T follicular helper cell (primary cell): ENCODE data around the gene PTTG1.
A peak's percentile ranks its signal among the peaks of the same experiment; 100 is the strongest.

Experiments used
- DNase-seq: peaks from one replicate; pipeline ENCODE4 v3.0.0-alpha.2; 2020; ENCODE audit warnings: low read depth
- total RNA-seq, 2 experiments: gene quantifications; one replicate each; lab custom pipeline; 2026; lab: John Stamatoyannopoulos, UW

PTTG1 gene
- total RNA-seq = 6.1 to 13.6 reads per million in 2 experiments

DNA sequence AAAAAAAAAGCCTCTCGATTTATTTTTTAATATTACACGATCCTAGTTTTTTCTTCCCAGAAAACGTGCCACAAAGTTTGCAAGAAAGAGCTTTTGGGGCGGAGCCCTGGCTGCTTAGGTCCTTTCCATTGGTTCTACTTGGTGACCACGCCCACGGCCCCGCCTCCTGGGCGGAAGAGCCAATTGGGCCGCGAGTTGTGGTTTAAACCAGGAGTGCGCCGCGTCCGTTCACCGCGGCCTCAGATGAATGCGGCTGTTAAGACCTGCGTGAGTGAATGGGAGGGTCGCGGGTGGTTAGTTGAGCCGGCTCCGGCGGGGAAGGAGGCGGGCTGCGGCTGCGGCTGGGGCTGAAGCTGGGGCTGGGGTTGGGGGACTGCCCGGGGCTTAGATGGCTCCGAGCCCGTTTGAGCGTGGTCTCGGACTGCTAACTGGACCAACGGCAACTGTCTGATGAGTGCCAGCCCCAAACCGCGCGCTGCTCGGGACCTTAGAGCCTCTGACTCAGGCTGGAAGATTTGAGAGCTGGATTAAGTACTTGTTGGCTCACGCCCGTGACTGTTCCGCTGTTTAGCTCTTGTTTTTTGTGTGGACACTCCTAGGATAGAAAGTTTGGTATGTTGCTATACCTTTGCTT, at the start of gene PTTG1:
Gene PTTG1 (plus strand): TSS at position 231 of the 634 bp plus-strand sequence. CDS start 458 bp downstream, outside the sequence.
- peak; percentile 84 for DNase-seq

DNA sequence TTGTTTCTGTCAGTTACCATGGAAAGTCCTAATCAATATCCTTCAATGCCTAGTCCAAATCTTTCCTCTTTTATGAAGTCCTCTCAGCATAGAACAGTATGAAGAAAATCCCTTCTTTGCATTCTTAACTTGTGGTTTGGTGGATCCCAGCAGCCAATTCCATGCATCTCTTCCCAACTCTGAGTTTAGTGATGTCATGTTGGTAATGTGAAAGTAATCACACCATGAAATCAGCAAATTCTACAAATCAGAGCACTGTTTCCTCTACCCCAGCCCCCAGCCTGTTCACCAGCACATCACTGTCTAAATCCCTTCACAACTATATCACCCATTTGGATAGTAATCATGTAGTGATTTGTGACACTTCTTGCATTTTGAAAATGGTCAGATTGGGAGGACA, 46.5 kb upstream of the PTTG1 start:
- DNase-seq = no peak

DNA sequence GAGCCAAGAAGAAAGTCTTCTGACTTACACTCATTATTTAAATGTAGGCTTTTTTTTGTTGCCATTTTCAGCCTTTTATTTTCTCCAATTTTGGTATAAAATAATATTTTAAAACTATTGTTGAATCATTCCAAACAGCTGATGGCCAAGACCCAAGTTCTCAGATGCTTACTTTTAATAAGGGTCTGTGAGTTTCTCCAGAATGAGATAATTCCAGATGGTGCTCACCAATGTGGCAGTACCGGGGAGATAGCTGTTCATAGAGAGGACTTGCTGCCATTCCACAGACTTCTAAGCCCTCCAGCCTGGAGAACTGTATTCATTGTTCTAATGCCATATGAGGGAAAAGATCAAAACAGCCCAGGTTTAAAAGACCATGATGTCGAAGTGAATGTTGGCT, 46.0 kb upstream of the PTTG1 start:
- DNase-seq = no peak

DNA sequence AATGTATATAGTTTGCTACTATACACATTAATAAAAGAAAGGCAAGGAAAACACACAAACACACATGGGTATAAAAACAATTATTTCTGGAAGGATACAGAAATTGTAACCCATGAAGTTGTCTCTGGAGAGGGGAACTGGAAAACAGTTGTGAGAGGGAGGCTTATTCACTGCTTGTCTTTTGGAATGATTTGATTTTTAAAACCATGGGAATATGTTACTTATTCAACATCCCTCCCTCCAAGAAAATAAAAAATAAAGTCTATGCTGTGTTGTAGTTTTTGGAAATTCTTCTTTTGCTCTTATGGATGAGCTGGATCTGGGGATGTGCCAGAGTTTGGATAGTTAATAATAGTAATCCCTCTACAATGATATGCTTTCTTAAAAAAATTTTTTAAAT, 45.2 kb upstream of the PTTG1 start:
- DNase-seq = no peak

DNA sequence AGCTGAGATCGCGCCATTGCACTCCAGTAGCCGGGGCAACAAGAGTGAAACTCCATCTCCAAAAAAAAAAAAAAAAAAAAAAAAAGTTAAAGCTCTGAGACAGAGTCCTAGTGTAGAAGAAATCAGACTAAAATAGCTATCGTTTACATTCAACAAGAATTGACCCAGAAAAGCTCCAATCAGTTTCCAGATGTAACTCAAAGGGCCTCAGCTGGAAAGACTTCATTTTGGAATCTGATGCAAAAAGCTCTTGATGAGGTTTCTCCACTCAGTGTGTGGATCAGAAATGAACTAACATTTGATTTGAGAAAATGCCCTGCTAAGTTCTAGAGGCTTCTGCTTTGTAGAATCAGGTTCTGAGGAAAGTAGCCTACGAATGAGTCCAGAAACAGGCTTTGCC, 44.0 kb upstream of the PTTG1 start:
- no peak for DNase-seq

DNA sequence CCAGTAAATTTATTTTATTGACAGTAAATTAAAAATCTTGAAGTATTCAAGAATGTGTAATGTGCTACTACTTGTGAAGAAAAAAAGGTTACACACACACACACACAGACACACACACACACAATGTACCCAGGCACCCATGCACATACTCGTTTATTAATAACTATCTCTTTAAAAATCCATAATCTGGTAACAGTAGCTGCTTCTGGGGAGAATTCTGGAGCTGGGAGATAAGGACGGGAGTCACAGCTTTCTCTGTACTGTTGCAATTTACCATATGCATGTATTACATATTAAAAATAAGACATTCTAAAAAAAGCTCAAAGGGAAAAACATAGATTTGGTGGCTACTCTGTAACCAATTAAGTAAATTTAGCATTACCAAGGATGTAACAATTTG, 43.3 kb upstream of the PTTG1 start:
- no peak for DNase-seq

DNA sequence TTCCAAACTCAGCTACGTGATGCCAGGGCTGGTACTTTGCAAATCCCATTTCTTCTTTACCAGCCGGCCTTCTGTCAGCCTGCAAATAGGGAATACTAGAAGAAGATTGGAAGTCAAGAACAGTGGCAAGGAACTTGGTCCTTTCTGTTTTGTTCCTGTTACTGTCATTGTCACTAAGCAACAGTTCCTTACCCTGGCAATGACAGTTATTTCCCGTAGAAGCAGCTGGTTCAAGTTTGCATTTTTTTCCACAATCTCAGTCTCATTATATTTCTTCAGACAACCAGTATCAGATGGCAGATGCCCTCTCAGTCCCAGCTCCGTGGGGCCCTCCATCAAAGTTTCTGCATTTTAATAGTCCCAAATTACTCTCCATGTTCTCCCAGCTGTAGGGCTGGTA, 42.1 kb upstream of the PTTG1 start:
- no peak for DNase-seq

DNA sequence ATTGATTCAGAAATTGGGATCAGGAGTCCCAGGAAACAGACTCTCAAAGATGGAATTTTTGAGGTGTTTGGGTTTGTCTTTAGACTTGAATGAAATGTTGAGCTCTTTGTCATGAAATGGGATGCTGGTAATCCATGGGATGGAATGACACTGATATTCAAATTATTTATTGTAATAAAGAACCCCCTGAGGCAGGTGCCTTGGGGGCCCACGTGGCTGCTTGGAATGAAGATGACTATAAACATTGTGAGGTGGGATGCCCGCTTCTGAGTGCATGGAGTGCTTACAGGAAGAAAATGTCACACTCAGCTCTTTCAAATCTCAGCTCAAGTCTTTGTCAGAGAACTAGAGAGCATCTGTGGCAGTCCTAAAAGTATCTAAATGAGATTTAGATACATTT, 41.6 kb upstream of the PTTG1 start:
- no peak for DNase-seq

DNA sequence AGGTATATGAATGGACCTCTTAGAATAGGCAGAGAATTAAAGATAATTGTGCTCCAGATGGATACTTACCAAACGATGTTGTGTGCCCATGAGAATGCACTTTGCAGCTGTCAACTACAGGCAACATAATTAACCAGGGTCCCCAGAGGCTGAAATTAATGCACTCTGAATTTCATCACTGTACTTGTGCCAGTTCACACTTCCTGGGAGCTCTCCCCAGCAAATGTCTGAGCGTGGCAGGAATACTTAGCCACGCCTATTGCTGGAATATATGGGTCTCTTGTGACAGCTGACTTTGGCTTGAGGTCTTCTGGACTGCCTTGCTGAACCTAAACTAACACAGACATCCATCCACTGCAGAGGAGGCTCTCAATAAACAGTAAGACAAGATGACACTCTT, 39.3 kb upstream of the PTTG1 start:
- no peak for DNase-seq

DNA sequence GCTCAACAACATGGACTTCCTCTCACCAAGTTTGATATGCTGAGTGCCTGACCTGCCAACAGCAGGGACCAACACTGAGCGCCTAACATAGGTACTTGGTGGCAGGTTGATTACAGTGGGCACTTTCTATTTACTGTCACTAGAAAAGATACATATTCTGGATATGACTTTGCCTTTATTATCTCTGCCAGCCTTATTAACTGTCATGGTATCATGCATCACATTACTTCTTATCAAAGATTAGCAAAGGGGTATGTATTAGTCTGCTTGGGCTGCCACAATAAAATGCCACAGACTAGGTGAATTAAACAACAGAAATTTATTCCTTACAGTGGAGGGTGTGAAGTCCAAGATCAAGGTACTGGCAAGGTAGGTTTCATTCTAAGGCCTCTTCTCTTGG, 37.0 kb upstream of the PTTG1 start:
- DNase-seq = no peak

DNA sequence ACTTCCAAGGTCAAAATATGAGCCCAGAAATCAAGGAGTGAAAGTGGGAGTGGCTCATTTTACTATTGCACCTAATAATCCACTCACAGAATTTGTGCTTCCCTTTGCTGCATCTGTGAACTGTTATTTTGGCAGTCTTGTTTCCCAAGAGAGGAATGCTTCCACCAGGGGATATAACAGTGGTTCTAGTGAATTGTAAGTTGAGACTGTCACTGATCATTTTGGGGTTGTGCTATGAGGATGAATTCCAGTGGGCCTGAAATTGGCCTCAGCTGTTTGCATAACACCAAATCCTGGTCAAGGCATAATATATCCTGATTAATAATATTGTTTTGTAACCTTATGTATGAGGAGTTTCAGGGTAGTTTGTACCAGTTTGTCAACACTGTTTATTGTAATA, 36.2 kb upstream of the PTTG1 start:
- no peak for DNase-seq

DNA sequence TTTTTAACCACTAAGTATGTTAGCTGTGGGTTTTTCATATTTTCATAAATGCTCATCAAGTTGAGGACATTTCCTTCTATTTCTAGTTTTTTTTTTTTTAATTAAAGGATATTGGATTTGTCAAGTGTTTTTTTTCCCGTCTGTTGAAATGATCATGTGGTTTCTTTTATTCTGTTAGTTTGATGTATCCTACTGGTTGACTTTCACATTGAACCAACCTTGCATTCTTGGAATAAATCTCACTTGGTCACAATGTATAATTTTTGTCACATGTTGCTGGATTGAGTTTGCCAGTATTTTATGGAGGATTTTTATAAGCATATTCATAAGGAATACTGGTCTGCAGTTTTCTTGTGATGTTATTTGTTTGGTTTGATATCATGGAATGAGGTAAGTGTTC, 34.2 kb upstream of the PTTG1 start:
- DNase-seq = no peak

DNA sequence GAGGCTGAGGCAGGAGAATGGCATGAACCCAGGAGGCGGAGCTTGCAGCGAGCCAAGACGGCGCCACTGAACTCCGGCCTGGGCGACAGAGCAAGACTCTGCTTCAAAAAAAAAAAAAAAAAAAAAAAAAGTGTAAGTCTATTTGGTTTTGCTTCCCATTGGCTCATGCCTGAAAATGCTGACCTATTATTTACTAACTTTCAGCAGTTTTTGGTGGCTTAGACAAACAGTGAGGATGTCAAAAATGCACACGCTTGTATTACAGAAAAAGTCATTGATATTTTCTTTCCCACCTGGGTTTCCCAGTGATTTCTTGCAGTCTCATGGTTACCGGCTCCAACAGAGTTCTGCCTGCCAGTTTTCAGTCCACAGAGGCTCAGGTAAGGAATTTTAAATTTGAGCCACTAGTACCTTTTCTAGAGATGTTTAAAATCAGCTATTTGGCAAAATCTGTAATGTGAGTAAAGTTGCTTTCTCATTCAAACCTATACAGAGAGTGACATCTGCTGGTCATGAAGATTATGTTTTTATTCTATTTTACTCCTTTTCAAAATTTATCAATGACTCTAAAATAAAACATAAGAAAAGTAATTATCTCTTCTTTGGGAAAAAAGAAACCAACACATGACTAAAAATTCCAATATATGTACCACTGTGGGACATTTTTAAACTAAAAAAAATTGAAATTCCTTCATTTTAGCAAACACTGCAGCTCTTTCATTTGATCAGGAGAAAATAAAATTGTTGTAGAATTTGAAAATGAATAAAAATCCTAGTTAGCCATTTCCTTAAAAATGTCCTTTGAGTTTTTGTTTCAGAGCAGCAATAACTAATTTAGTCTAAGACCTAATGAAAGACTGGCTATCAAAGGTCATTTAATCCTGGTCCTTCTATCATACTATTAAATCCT, 30.6 kb upstream of the PTTG1 start:
- no peak for DNase-seq

DNA sequence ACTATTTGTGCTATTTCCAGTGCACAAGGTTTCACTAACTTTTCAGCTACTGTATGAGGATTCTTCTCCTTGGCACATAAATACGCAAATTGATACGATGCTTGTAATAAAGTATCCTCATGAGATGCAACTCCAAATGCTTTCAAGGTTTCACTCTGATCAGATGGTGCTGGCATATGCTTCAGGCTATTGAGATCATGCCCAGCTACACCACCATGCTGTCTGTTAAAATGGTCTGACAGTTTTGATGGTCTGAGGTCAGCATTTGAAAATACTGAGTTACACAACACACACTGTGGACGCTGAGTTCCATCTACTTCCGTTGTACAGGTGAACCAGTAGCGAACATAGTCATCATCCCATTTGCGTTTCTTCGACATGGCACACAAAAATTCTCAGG, 26.5 kb upstream of the PTTG1 start:
- no peak for DNase-seq

DNA sequence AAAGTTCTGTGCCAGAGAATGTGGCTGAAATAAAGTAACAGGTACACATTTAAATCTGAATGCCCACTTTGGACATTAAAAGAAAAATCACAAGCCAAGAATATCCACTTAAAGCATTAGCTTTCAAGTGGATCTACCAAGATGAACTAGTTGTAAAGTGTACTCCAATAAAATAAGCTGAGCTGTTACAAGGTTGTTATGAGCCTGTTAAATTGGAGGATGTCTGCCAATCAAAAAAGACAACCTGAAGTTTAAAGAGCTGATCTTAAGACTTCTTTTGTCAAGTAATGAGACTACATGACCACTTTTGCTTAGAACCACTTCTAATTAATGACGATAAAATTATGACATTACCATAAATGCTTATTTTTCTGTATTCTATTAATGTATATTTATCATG, 24.2 kb upstream of the PTTG1 start:
- DNase-seq = no peak

DNA sequence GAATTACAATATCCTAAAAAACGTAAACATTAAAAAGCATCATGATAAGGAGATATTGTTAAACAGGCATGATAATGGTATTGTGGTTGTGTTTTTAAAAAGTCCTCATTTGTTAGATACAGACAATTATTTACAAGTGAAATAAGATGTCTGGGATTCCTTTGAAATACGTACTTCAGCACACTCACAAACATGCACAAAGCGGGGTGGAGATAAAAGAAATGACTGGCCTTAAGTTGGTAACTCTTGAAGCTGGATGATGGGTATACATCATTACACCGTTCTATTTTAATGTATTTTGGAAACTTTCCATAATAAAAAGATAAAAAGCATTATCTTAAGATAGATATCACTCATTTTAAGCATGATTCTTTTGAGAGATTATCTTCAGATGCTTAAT, 22.8 kb upstream of the PTTG1 start:
- no peak for DNase-seq

DNA sequence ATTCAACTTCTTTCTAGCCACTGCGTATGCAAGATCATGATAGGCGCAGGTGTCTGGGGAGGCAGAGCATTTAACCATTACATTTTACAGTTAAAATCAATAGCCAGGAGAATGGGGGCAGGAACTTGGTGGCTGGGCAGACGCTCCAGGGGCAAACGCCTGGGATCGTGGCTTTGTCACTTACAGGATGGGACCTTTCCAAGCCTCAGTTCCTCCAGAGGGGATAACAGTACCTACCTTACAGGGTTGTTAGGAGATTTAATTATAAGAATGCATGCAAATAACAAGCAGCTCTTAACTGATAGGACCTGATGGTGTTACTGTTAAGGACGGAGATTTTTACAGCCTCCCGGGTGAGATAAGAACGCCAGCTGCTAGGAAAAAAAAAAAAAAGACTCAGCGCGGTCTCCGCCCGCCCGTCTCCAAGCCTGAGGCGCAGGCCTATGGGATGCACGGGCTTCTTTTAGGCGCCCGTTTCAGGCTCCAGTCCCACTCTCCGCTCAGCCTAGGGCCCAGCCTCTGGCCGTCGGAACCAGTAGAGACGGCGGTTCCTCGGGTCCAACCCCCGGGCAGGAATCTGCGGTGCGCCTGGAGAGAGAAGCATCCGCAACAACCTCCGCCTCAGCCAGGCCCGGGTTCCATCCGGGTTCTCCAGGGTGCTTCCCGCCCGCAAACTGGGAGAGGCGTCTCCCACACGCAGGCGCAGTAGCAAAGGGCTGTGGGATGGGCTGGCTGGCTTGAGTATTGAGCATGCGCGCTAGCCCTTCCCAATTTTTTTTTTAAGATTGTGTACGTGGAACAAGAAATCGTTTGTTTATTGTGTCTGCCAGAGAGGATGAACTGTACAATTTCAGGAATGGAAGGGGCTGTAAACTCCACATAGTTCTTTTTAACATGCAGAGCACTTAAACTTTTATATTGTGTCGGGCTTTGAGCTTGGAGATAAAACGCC, 22.0 kb upstream of the PTTG1 start, which contains the start of gene FAM200C:
Gene FAM200C (minus strand): TSS at position 653 of the 952 bp plus-strand sequence. CDS start 4,564 bp downstream, outside the sequence.
- DNase-seq = peak; percentile 39

DNA sequence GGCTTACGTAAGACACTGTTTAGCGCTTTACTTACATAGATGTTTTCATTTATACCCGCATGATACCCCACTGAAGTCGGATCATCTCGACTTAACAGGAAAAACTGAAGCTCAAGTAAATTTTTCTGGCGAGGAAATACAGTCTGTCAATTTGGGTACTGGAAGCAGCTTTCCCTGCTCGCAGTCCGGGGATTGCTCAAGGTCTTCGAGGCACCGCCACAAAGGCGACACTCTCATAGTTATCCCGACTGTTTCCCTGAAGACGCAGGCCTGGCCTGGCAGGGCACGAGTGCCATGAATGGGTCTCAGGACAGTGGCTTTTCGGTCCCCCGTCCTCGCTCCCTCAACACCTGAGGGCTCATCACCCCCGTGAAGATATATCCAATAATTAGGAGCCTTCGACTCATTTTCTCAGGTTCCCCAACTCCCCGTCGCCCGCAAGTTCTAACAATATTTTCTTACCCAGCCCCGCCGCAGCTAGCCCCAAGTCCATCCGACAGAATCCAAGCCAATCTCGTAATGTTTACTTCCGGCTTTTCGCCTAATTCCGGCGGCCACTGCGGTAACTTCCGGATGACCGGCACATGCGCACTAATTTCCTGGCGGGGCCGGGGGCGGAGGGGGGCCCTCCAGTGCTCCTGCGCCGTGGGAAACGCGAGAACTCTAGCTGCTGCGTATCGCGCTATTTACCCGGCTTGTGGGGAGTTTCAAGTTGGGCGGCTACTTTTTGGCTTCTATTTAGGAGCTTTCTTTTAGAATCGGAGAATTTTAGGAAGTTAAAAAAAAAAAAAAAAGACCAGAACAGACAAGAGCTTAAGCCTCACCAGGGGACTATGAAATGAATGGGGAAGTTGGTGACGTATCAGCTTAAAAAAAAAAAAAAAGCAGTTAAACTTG, 2.8 kb upstream of the PTTG1 start, which contains the start of gene SLU7:
Gene SLU7 (minus strand): TSS at position 521 of the 897 bp plus-strand sequence. CDS start 3,787 bp downstream, outside the sequence.
- peak; percentile 88 for DNase-seq

DNA sequence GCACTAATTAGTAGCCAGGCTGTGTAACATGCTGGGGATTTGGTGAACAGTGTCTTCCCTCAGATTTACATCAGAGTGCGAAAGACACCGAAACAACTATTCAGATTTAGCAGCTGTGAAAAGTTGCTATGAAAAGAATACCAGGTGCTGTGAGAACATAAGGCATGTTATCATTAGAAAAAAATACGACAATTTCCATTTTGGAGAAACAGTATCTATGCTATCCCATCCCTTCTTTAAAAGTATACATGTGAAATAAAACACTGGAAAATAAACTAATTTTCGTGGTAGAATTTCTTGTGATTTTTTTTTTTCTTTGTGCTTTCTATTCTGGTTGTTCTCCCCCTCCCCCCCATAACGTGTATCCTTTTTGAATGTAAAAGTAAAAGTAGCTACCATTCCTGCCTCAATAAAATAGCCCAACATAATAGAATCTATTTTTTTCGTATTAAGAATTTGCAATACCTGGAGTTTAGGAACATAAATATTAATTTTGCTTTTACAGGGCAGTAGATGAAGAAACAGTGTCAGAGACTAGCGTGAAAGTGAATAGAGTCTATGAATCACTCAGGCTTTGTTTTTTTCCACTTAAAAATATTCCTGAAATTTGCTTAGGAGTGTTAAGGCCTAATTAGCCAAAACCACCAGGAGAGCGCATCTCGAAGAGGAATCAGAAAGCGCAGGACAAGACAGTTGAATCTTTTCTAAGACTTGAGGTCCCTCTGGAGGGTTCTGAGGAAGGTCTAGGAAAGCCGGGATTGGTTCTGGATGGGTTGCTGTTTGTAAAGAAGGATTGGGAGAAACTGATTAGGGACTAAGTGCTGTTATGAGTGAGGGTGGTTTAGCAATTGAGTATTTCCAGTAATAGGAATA, 2.0 kb upstream of the PTTG1 start:
- no peak for DNase-seq

DNA sequence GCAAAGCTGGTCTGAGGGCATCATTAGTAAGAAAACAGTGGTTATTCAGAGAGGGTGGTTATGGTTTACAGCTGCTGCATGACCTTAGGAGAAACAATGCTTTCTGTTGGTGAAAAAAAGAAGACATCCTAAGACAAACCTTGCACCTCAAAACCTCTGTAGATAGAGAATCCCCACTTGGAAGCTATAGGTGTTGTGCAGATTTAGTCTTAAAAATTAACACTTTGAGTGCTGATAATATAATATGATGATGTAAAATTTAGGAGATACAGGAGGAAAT, 1.4 kb upstream of the PTTG1 start:
- no peak for DNase-seq
